ENCODE data around the gene EPS8L3.

EPS8L3 gene

GRCh38 chr1:109776911-109777310, 13.2 kb upstream of the EPS8L3 start:
- no peak overlapping the region for H3K4me2 ChIP-seq (ENCODE audit: low read length)

GRCh38 chr1:109776206-109776835, 12.6 kb upstream of the EPS8L3 start:
- H3K27ac ChIP-seq (ENCODE audit: low read length), result no peak overlapping the region
- H3K9me3 ChIP-seq (ENCODE audit: insufficient read depth, low read length), result no peaks in the 10 kb centered on the region
- no peaks in the 10 kb centered on the region for H4K20me1 ChIP-seq (ENCODE audit: insufficient read depth, low read length)
- no peak overlapping the region for H3K4me3 ChIP-seq (ENCODE audit: low read length)
- H3K36me3 ChIP-seq (replicated peaks; ENCODE audit: low read depth, low read length), result no peaks in the 10 kb centered on the region
- H3K79me2 ChIP-seq (ENCODE audit: low read length), result no peaks in the 10 kb centered on the region
- no peaks in the 10 kb centered on the region; the same call in 1 of the 2 replicates for H3K27me3 ChIP-seq (ENCODE audit: low read depth, low read length)
- no peak overlapping the region for H3K9ac ChIP-seq (ENCODE audit: low read length)
- H3K4me2 ChIP-seq (ENCODE audit: low read length), result no peak overlapping the region
- H3K4me1 ChIP-seq (ENCODE audit: low read length), result peaks cover 6% of the 10 kb centered on the region; the same call in 1 of the 2 replicates
- no peak overlapping the region for H2AFZ ChIP-seq (ENCODE audit: low read depth, low read length)
- TF ChIP-seq EZH2phosphoT487 (IDR thresholded peaks at IDR 0.05; ENCODE audit: low read depth) (no peak), CTCF (IDR thresholded peaks at IDR 0.05; ENCODE audit: low read depth, low read length) (no peak)

More at GRCh38 chr1:109776911-109777310, 13.2 kb upstream of the EPS8L3 start:
- peaks cover 6% of the 10 kb centered on the region; the same call in 1 of the 2 replicates for H3K4me1 ChIP-seq (ENCODE audit: low read length)
- H3K27ac ChIP-seq (ENCODE audit: low read length), result no peak overlapping the region
- no peak overlapping the region for H3K4me3 ChIP-seq (ENCODE audit: low read length)
- TF ChIP-seq CTCF (IDR thresholded peaks at IDR 0.05; ENCODE audit: low read depth, low read length) (peak; percentile 83), EZH2phosphoT487 (IDR thresholded peaks at IDR 0.05; ENCODE audit: low read depth) (no peak)
- peak overlapping the region; percentile 81 for H2AFZ ChIP-seq (ENCODE audit: low read depth, low read length)
- no peak overlapping the region for H3K9ac ChIP-seq (ENCODE audit: low read length)
- no peaks in the 10 kb centered on the region; the same call in 1 of the 2 replicates for H3K27me3 ChIP-seq (ENCODE audit: low read depth, low read length)
- H4K20me1 ChIP-seq (ENCODE audit: insufficient read depth, low read length), result no peaks in the 10 kb centered on the region
- H3K9me3 ChIP-seq (ENCODE audit: insufficient read depth, low read length), result no peaks in the 10 kb centered on the region
- no peaks in the 10 kb centered on the region for H3K36me3 ChIP-seq (replicated peaks; ENCODE audit: low read depth, low read length)
- no peaks in the 10 kb centered on the region for H3K79me2 ChIP-seq (ENCODE audit: low read length)

DNA sequence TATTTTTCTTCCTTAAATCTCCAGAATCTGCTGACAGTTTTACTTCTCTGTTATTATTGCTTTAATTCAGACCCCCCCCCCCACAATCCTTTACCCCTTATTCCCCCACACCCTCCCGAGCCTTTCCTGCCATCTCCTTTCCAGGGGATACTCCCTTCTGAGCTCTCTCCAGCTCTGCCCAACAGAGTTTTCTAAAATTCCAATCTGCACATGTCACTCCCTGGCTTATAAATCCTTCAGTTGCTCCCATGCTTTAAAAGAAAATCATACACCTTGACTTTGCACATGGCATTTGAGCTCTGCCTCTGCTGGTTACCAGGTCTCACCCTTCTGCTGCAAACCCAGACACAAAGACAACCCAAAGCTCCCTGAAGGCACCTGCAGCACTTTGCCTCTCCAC, 11.7 kb upstream of the EPS8L3 start:
- TF ChIP-seq CTCF (IDR thresholded peaks at IDR 0.05; ENCODE audit: low read depth, low read length) (no peak), EZH2phosphoT487 (IDR thresholded peaks at IDR 0.05; ENCODE audit: low read depth) (no peak)
- H3K4me1 ChIP-seq (ENCODE audit: low read length), result peaks cover 6% of the 10 kb centered on the region; the same call in 1 of the 2 replicates
- no peak overlapping the region for H3K27ac ChIP-seq (ENCODE audit: low read length)
- no peaks in the 10 kb centered on the region for H3K36me3 ChIP-seq (replicated peaks; ENCODE audit: low read depth, low read length)
- H3K27me3 ChIP-seq (ENCODE audit: low read depth, low read length), result no peaks in the 10 kb centered on the region; the same call in 1 of the 2 replicates
- no peak overlapping the region for H2AFZ ChIP-seq (ENCODE audit: low read depth, low read length)
- no peaks in the 10 kb centered on the region for H3K9me3 ChIP-seq (ENCODE audit: insufficient read depth, low read length)
- H4K20me1 ChIP-seq (ENCODE audit: insufficient read depth, low read length), result no peaks in the 10 kb centered on the region
- no peak overlapping the region for H3K4me2 ChIP-seq (ENCODE audit: low read length)
- H3K9ac ChIP-seq (ENCODE audit: low read length), result no peak overlapping the region
- no peak overlapping the region for H3K4me3 ChIP-seq (ENCODE audit: low read length)
- no peaks in the 10 kb centered on the region for H3K79me2 ChIP-seq (ENCODE audit: low read length)

DNA sequence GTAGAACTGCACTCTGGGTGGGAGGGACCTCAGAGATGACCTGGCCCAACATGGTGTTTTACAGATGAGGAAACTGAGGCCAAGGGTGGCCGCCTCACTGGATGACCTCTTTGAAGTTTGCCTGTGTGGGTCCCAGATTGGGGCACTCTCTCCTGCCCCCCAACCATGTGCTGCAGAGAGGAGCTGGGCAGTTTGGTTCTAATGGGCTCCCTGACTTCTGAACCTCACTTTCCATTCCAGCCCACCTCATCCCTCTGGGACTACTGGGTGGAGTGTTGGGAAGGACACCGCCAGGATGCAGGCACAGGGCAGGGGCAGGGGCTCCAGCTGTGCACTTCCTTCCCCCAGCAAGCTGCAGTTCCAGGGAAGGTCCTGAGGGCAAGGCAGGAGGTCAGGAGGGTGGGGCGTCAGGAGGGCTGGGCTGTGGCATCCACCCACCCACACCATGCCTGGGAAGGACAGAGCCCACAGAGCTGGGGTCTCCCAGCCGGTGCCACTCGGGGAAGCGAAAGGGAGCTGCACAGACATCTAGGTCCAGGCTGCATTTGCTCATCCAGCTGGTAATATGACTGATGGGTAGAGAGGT, 10.3 kb upstream of the EPS8L3 start:
- Histone ChIP-seq H3K4me3 (ENCODE audit: low read length) (no peak overlapping the region), H2AFZ (ENCODE audit: low read depth, low read length) (peak overlapping the region; percentile 65; the same call in 1 of the 2 replicates), H3K36me3 (replicated peaks; ENCODE audit: low read depth, low read length) (no peaks in the 10 kb centered on the region), H3K79me2 (ENCODE audit: low read length) (no peaks in the 10 kb centered on the region), H3K4me2 (ENCODE audit: low read length) (peak overlapping the region; percentile 49), H3K9me3 (ENCODE audit: insufficient read depth, low read length) (no peaks in the 10 kb centered on the region), H4K20me1 (ENCODE audit: insufficient read depth, low read length) (no peaks in the 10 kb centered on the region), H3K27me3 (ENCODE audit: low read depth, low read length) (no peaks in the 10 kb centered on the region; the same call in 1 of the 2 replicates), H3K9ac (ENCODE audit: low read length) (no peak overlapping the region), H3K27ac (ENCODE audit: low read length) (no peak overlapping the region), H3K4me1 (ENCODE audit: low read length) (peaks cover 6% of the 10 kb centered on the region; the same call in 1 of the 2 replicates)
- no peak for TF ChIP-seq EZH2phosphoT487 (IDR thresholded peaks at IDR 0.05; ENCODE audit: low read depth)
- no peak for TF ChIP-seq CTCF (IDR thresholded peaks at IDR 0.05; ENCODE audit: low read depth, low read length)
